Activated CD8-positive, alpha-beta T cell treated with anti-CD3 and anti-CD28 coated beads for 36 hours (primary cell): Measurements from ENCODE around the gene RBL1. TPM values are rescaled to one million over a fixed set of nuclear protein-coding genes. Genes with fewer than 3 reads are reported as not detected.
"Not testable (repeated sequence)": the region's sequence is repeated elsewhere in the genome, so short reads cannot be mapped to it uniquely, and the experiment has no call there.

ENCODE experiments used
- ATAC-seq: fragments of 200-7000 bp; cut with Tn5 transposase; one replicate; pipeline ENCODE4 v1.10.0; 2021; ENCODE audit warnings: mild to moderate bottlenecking, moderate library complexity
- CTCF ChIA-PET: fragments of 350-600 bp; sonication (Branson Sonifier 250); formaldehyde crosslinking; loops from one replicate; lab custom pipeline; 2021; ENCODE audit warnings: antibody characterized with exemption; lab: Charles Lee
- POLR2A ChIA-PET: fragments of 350-600 bp; sonication (Branson Sonifier 250); formaldehyde crosslinking; loops from one replicate; lab custom pipeline; 2021; ENCODE audit warnings: antibody characterized with exemption; lab: Charles Lee
- DNase-seq: peaks from one replicate; pipeline ENCODE4 v3.0.0-alpha.2; 2020
- H3K27ac Mint-ChIP-seq: one replicate; pipeline ENCODE4 v1.8.0; 2021; ENCODE audit warnings: mild to moderate bottlenecking, mixed read lengths
- H3K27me3 Mint-ChIP-seq: one replicate; pipeline ENCODE4 v1.8.0; 2021; ENCODE audit warnings: mixed read lengths
- H3K36me3 Mint-ChIP-seq: one replicate; pipeline ENCODE4 v1.8.0; 2021; ENCODE audit warnings: low read depth, mixed read lengths
- H3K4me1 Mint-ChIP-seq: one replicate; pipeline ENCODE4 v1.8.0; 2021; ENCODE audit warnings: low read depth, mixed read lengths
- H3K4me3 Mint-ChIP-seq: one replicate; pipeline ENCODE4 v1.8.0; 2021; ENCODE audit warnings: mild to moderate bottlenecking, moderate library complexity, mixed read lengths
- H3K9me3 Mint-ChIP-seq: one replicate; pipeline ENCODE4 v1.8.0; 2021; ENCODE audit warnings: mixed read lengths
- CTCF ChIP-seq: fragments of 200-600 bp; IDR thresholded peaks from one replicate; pipeline ENCODE4 v1.8.0; 2022; ENCODE audit warnings: antibody characterized with exemption, mild to moderate bottlenecking
- intact Hi-C: fragments of 100-400 bp; cut with micrococcal nuclease; formaldehyde crosslinking; loops from one replicate; pipeline ENCODE4 v1.10.0; 2022
- total RNA-seq, 2 experiments: library from RNA; stranded (reverse); gene quantifications; one replicate each; pipeline ENCODE4 v1.2.3, GENCODE V29; 2021

RBL1 gene
- total RNA-seq, 2 experiments from 2014 or later: 33.9 to 39.6 TPM

- no peaks in the 10 kb centered on the region for H3K27me3 Mint-ChIP-seq
- H3K27ac Mint-ChIP-seq: peak overlapping the region; percentile 52
- H3K36me3 Mint-ChIP-seq: peaks cover 14% of the 10 kb centered on the region
- CTCF ChIA-PET: no interaction called here
- H3K9me3 Mint-ChIP-seq: peaks cover 8% of the 10 kb centered on the region
- no peak for TF ChIP-seq CTCF
- POLR2A ChIA-PET: interaction anchor here (1.5 kb wide), 1 partner anchor 23 kb away, joined by 3 read pairs; no protein-coding TSS in a partner anchor
- ATAC-seq: peak; percentile 55
- no peak for DNase-seq
- H3K4me1 Mint-ChIP-seq: peaks cover 74% of the 10 kb centered on the region
- intact Hi-C loops: no loop called here
- H3K4me3 Mint-ChIP-seq: no peak overlapping the region
Measured at GRCh38 chr20:36971103-36971502, 124.7 kb downstream of the RBL1 start.

- peak overlapping the region; percentile 87 for H3K27ac Mint-ChIP-seq
- H3K9me3 Mint-ChIP-seq: peaks cover 8% of the 10 kb centered on the region
- no peaks in the 10 kb centered on the region for H3K27me3 Mint-ChIP-seq
- no peak for TF ChIP-seq CTCF
- CTCF ChIA-PET: no interaction called here
- peak; percentile 52 for DNase-seq
- H3K4me3 Mint-ChIP-seq: peak overlapping the region; percentile 38
- peaks cover 14% of the 10 kb centered on the region for H3K36me3 Mint-ChIP-seq
- POLR2A ChIA-PET: interaction anchor here (0.6 to 1.5 kb wide), 4 partner anchors 14 to 128 kb away, joined by 3 read pairs; no protein-coding TSS in a partner anchor
- intact Hi-C loops: no loop called here
- H3K4me1 Mint-ChIP-seq: peaks cover 67% of the 10 kb centered on the region
- ATAC-seq: peak; percentile 64
Measured at GRCh38 chr20:36969478-36970186, 126.2 kb downstream of the RBL1 start.

GRCh38 chr20:36969051-36969450 is 126.7 kb downstream of the RBL1 start:
- intact Hi-C loops: no loop called here
- ATAC-seq (no peak), DNase-seq (no peak)
- no peak for TF ChIP-seq CTCF
- H3K4me1 Mint-ChIP-seq: peaks cover 65% of the 10 kb centered on the region
- H3K27ac Mint-ChIP-seq: peak overlapping the region; percentile 87
- no peaks in the 10 kb centered on the region for H3K27me3 Mint-ChIP-seq
- CTCF ChIA-PET: no interaction called here
- POLR2A ChIA-PET: interaction anchor here (0.9 to 1.1 kb wide), 2 partner anchors 13 to 74 kb away, joined by 3 read pairs; no protein-coding TSS in a partner anchor
- H3K4me3 Mint-ChIP-seq: peak overlapping the region; percentile 38
- peaks cover 8% of the 10 kb centered on the region for H3K9me3 Mint-ChIP-seq
- H3K36me3 Mint-ChIP-seq: peaks cover 14% of the 10 kb centered on the region

GRCh38 chr20:36967636-36968035 is 128.2 kb downstream of the RBL1 start:
- H3K4me1 Mint-ChIP-seq: peaks cover 58% of the 10 kb centered on the region
- intact Hi-C loops: no loop called here
- peak; percentile 45 for ATAC-seq

GRCh38 chr20:36966965-36967364 is 128.8 kb downstream of the RBL1 start:
- DNase-seq, H3K27me3 Mint-ChIP-seq, POLR2A ChIA-PET, H3K27ac Mint-ChIP-seq, H3K4me3 Mint-ChIP-seq, ATAC-seq, intact Hi-C loops: not testable (repeated sequence)
- peaks cover 22% of the 10 kb centered on the region for H3K36me3 Mint-ChIP-seq
- H3K4me1 Mint-ChIP-seq: peaks cover 55% of the 10 kb centered on the region
- CTCF ChIA-PET: interaction anchor here (1.1 to 1.3 kb wide), 2 partner anchors 9 to 98 kb away, joined by 3 read pairs; no protein-coding TSS in a partner anchor
- H3K9me3 Mint-ChIP-seq: peaks cover 17% of the 10 kb centered on the region

More at GRCh38 chr20:36967636-36968035, 128.2 kb downstream of the RBL1 start:
- CTCF ChIA-PET: interaction anchor here (0.7 to 1.3 kb wide), 3 partner anchors 9 to 97 kb away, joined by 3 read pairs; no protein-coding TSS in a partner anchor
- Mint-ChIP-seq H3K27ac (peak overlapping the region; percentile 56), H3K9me3 (peaks cover 11% of the 10 kb centered on the region), H3K27me3 (no peaks in the 10 kb centered on the region), H3K4me3 (no peak overlapping the region), H3K36me3 (peaks cover 18% of the 10 kb centered on the region)
- POLR2A ChIA-PET: interaction anchor here (0.6 kb wide), 1 partner anchor 48 kb away, joined by 3 read pairs; no protein-coding TSS in a partner anchor
- peak; percentile 32 for DNase-seq
- no peak for TF ChIP-seq CTCF

- POLR2A ChIA-PET, H3K4me3 Mint-ChIP-seq, CTCF ChIA-PET, H3K27me3 Mint-ChIP-seq, H3K27ac Mint-ChIP-seq, ATAC-seq, H3K36me3 Mint-ChIP-seq, intact Hi-C loops: not testable (repeated sequence)
- Mint-ChIP-seq H3K4me1 (peaks cover 16% of the 10 kb centered on the region), H3K9me3 (peaks cover 10% of the 10 kb centered on the region)
- DNase-seq: peak; percentile 38
Measured at GRCh38 chr20:36962354-36962941, 133.3 kb downstream of the RBL1 start.
